ENCODE data around the gene VDR.
"Not testable (repeated sequence)": the region's sequence is repeated elsewhere in the genome, so short reads cannot be mapped to it uniquely, and the experiment has no call there.

The VDR gene

GRCh38 chr12:47824635-47825034 lies 80.2 kb downstream of the VDR start:
- no peak for DNase-seq

GRCh38 chr12:47824198-47824597 lies 80.6 kb downstream of the VDR start:
- peak in 5 of 6 experiments; percentile 24 to 68 (median 63) for DNase-seq

- no peak for DNase-seq
Observed at GRCh38 chr12:47823422-47824086, 81.2 kb downstream of the VDR start.

- DNase-seq, result no peak
Observed at GRCh38 chr12:47822863-47823262, 81.9 kb downstream of the VDR start.

- no peak for DNase-seq
Observed at GRCh38 chr12:47822401-47822800, 82.4 kb downstream of the VDR start.

- no peak for DNase-seq
Observed at GRCh38 chr12:47821346-47821706, 83.5 kb downstream of the VDR start.

GRCh38 chr12:47820631-47821345 lies 84.0 kb downstream of the VDR start:
- peak in 1 of 6 experiments; percentile 18 for DNase-seq

GRCh38 chr12:47819896-47820630 lies 84.7 kb downstream of the VDR start, which contains the start of gene HDAC7:
Gene HDAC7, minus strand, starts transcription at chr12:47819903. Its CDS starts 118 bp downstream, at chr12:47819785.
- peak; percentile 50 to 68 (median 64) for DNase-seq

GRCh38 chr12:47819138-47819895 lies 85.5 kb downstream of the VDR start:
- DNase-seq, result peak in 4 of 6 experiments; percentile 15 to 42 (median 34)

GRCh38 chr12:47818467-47819137 lies 86.2 kb downstream of the VDR start:
- DNase-seq, result peak in 3 of 6 experiments; percentile 24 to 49 (median 40)

- DNase-seq, result no peak
Observed at GRCh38 chr12:47818007-47818376, 86.8 kb downstream of the VDR start.

GRCh38 chr12:47817272-47818006 lies 87.4 kb downstream of the VDR start:
- peak in 1 of 6 experiments; percentile 26 for DNase-seq

- no peak for DNase-seq
Observed at GRCh38 chr12:47816403-47817271, 88.2 kb downstream of the VDR start.

GRCh38 chr12:47815447-47815846 lies 89.3 kb downstream of the VDR start:
- not testable (repeated sequence) for DNase-seq

- DNase-seq, result no peak
Observed at GRCh38 chr12:47814539-47815170, 90.1 kb downstream of the VDR start.

- peak in 2 of 6 experiments; percentile 26 to 35 for DNase-seq
Observed at GRCh38 chr12:47813511-47814196, 91.1 kb downstream of the VDR start.

GRCh38 chr12:47812797-47813510 lies 91.8 kb downstream of the VDR start:
- DNase-seq, result peak; percentile 89 to 92 (median 92)
